HPDE6-E6E7 (cell line): ENCODE results near the gene RAD51B.
"Not testable (repeated sequence)": the region's sequence is repeated elsewhere in the genome, so short reads cannot be mapped to it uniquely, and the experiment has no call there.

Experiments
- DNase-seq: peaks from one replicate; pipeline ENCODE4 v3.0.0; 2011; ENCODE audit warnings: missing footprints; ENCODE audit errors: extremely low spot score

The RAD51B gene

DNA sequence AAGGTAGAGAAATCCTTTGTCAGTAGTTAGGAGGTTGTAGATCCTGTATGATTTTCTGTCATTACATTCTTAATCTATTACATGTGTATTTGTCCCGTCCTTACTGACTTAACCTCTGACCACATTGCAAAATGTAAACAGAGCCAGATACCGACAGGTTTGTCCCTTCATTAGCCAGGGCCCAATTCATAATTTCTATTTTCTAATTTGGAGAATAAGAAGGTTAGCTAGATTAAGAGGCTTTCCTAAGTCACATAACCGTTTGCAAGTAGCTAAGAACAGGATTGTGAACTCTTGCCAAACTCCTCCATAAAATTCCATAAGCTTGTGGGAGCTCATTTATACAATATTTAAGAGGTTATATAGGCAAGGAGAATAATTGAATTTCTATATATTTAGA lies 352.6 kb downstream of the RAD51B start:
- no peak for DNase-seq

GRCh38 chr14:68172627-68173026 lies 353.0 kb downstream of the RAD51B start:
- peak; percentile 45 for DNase-seq

DNA sequence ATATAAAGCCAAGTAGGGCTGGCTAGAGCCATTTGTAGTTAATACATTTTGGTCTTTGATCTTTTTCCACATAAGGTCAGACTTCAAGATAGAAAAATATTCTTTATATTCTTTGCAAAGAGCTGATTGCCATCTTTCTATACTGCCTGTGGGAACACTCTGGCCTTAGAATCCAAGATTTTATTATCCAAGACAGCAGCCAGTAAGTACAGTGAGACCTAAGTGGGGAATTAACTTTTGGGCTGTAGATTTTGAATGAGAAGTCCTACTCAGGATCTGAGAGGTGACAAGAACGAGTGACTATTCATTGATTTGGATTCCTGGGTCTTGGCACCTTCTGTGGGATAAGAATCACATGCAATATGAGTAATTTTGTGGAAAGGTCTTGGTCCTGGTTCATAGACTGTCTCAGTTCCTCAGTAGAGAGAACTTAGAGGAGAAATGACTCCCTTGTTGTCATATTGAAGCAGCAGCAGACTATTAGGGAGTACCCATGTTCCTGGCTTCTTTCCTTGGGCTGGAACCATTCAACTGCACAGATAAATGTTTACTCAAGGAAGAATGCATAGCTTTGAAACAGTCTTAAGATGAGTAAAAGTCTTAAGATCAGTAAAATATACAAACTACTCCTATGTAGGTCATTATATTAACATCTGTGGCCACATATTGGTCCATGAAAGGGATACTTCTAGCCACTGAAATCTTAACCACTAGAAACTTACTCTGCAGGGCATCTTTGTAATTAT lies 353.8 kb downstream of the RAD51B start:
- no peak for DNase-seq

GRCh38 chr14:68174446-68174845 lies 354.9 kb downstream of the RAD51B start:
- no peak for DNase-seq

DNA sequence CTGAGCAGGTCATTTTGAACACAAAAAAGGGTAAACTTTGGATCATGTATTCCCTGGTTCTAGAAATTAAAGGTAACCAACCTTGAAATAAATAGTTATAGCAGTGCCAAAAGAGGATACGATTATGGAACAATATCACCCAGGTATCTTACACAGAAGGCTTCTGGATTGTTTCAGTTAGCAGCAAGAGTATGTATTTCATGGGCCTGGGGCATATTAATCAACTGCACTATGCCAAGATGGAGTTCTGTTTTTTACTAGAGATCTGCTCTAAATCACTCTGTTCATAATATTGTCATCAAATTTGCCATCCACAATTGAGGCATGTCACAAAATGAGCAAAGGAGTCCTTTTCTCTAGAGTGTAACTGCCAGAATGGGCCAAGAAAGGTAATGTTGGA lies 357.1 kb downstream of the RAD51B start:
- DNase-seq: no peak

DNA sequence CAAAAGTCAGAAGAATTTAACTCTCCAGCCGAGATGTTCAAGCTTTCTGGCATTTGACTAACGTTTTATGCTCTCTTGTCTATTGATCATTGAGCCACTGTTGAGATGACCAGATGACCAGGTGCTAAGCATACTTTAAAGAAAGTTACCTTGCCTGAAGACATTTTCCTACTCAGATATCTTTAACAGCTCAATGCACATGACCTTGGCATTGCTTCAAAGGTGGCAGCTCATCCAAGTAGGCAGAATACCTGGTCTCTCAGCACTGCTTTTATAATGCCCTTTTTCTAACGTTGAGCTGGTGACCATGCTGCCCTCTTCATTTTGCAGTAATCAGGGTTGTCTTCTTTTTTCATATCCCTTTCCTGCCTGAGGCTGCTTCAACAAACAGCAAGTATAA lies 358.1 kb downstream of the RAD51B start:
- no peak for DNase-seq

DNA sequence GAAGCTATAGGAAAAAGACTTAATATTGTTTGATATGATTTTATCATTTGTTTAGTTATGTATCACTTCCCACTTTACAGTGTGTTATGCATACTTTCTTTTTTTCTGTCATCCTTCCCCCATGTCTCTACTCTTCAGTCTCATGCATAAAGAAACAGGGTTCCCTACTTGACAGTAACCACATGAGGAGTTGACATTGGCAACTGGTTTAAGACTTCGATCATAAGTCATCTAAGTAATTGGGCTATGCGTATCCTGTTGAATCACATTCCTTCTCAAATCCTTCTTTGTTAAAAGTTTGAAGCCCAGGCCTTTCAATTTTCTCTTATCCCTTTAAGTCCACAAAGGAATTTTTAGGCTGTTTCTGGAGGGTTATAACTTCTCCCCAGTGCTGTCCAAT lies 358.7 kb downstream of the RAD51B start:
- DNase-seq: no peak

- no peak for DNase-seq
Measured at GRCh38 chr14:68181519-68182326, 362.1 kb downstream of the RAD51B start.

DNA sequence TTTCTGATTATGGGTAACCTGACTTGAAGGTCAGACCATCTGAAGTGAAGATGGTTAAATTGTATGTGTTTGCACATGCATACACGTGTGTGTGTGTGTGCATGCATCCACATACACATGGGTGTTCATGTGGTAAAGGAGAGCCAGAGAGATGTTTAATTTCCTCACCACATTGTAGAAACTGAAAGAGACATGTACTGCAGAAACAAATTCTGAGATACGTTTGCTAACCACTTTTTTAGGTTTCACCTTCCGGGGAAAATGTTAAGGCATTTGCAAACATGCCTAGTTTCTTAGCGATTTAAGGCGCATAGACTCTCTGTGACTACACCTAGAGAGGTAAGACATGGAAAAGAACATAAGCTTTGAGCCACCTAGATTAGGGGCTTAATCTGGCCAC lies 362.9 kb downstream of the RAD51B start:
- DNase-seq: no peak

DNA sequence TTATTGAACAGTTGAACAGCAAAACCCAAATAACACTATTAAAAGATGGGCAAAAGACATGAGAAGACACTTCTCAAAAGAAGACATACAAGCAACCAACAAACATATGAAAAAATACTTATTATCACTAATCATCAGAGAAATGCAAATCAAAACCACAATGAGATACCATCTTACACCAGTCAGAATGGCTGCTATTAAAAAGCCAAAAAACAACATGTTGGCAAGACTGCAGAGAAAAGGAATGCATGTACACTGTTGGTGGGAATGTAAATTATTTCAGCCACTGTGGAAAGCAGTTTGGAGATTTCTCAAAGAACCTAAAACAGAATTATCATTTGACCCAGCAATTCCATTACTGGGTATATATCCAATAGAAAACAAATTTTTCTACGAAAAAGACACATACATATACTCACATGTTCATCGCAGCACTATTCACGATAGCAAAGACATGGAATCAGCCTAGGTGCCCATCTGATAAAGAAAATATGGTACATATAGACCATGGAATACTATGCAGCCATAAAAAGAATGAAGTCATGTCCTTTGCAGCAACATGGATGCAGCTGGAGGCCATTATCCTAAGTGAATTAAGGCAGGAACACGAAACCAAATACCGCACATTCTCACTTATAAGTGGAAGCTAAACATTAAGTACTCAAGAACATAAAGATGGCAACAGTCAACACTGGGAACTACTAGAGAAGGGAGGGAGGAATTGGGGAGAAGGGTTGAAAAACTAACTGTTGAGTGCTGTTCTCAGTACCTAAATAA lies 367.1 kb downstream of the RAD51B start:
- not testable (repeated sequence) for DNase-seq

DNA sequence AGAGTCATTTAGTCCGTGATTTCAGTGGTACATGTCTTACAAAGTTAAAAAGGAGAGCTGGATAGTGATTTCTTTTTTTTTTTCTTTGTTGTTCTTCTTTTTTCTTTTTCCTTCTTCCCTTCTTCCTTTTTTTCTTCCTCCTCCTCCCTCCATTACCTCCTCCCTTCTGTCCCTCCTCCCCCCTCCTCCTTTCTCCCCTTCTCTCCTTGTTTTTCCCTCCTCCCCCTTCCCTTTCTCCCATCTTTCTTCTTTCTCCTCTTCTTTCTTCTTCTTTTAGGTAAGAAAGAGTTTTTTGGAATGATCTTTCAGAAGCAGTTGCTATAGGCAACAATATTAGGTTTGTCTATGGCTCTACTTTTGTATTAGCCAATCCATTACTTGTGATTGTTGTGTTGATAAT lies 368.6 kb downstream of the RAD51B start:
- no peak for DNase-seq

GRCh38 chr14:68190032-68190431 lies 370.5 kb downstream of the RAD51B start:
- DNase-seq: no peak

GRCh38 chr14:68191567-68192321 lies 372.2 kb downstream of the RAD51B start:
- peak; percentile 43 for DNase-seq

DNA sequence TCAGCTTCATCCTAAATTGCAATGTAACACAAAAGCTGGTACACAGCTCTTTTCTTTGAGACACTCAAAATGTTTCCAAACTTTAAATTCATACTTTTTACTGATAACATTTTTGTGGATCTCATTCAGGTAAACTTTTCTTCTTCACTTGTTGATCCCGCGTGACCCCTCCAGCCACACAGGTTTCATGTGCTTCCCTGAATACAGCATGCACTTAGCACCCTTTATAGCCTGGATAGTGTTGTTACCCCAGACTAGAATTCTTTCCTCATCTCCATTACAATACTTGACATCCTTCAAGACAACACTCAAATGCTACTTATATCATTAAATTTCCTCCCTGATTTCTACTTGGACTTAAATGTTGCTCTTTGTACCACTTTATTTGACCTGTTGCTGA lies 373.4 kb downstream of the RAD51B start:
- DNase-seq: no peak

GRCh38 chr14:68193970-68194681 lies 374.5 kb downstream of the RAD51B start:
- no peak for DNase-seq

DNA sequence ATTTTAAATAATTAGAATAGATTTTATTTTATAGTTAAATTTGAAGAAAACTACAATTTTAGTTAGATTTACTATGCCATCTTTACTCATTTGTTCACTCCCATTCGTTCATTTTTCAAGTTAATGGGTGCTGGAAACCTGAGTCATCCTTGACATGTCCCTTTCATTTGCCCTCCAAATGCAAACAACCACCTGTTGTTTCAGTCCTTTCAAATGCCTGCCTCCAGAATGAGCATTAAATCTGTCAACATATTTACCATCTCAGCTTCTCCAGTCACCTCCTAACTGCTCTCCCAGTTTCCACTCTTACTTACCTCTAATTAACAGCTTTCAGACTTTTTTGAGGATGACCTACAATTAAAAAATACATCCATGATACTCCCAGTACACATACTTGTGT lies 375.5 kb downstream of the RAD51B start:
- no peak for DNase-seq

DNA sequence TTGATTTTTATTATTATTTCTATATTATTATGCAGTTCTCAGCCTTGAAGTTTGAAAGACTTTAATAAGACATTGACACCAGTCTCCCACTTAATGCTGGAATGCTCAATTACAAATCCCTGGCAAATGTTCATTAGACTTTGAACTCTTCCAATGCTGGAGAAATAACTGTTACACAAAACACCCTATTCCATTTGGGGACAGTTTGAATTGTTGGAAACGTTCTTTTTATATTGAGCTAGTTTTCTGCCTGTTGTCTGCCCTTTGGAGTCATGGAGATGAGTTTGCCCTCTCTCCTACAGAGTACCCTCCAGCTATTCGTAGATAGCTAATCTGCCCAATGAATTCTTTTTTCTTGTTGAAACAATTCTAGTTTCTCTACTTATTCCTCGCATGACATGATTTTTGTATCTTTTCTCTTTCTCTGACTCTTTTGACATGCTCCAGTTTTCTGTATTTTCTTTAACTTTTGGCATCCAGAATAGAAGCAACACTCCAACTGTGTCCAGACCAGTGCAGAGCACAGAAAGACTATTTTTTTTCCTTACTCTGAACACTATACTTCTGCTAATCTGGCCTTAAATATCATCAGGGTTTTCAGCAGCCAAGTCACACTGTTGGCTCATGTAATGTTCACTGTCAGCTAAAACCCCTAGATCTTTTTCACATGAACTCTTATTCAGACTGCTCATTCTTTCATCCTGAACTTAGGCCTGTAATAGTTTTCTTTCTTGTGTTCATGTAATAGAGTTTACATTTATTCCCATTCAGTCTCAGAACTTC lies 379.3 kb downstream of the RAD51B start:
- no peak for DNase-seq

GRCh38 chr14:68199554-68200151 lies 380.1 kb downstream of the RAD51B start:
- DNase-seq: no peak

- DNase-seq: no peak
Measured at GRCh38 chr14:68203871-68204270, 384.3 kb downstream of the RAD51B start.

- DNase-seq: no peak
Measured at GRCh38 chr14:68208218-68208617, 388.6 kb downstream of the RAD51B start.
